Measurements from ENCODE around the gene LSM12. TPM values are rescaled to one million over a fixed set of nuclear protein-coding genes. Genes with fewer than 3 reads are reported as not detected.
"Not testable (repeated sequence)": the region's sequence is repeated elsewhere in the genome, so short reads cannot be mapped to it uniquely, and the experiment has no call there.

LSM12 gene
- polyA plus RNA-seq, 3 donors: 13.7 to 30.6 (median 28.6) TPM

DNA sequence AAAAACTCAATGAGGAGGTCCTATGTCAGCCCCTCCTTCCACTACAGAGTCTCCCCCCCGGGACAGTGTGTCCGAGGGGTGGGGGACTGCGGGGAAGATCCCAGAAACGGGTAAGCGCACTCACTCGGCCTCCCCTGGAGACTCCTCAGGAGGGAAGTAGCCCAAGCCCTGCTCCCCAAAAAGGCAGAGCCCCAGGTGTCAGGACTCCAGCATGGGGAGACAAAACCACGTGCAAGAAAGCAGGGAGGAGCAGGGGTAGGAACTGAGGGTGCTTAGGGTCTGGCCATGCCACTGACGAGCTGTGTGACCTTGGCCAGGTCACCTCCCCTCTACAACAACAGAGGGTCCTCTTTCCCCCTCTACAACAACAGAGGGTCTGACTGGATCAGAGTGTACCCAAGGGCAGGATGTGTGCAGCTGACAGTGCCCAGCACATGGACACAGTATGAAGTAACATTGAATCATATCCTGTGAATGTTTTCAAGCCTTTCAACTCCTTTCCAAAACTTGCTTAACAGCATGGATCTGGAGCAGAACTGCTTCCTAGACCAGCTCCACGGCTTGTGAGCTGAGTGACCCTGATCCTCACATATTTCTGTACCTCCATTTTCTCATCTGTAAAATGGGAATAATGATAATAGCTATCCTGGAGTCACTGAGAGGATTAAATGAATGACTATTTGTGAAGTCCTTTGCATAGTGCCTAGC lies 64.2 kb downstream of the LSM12 start:
- 69 to 78% (median 70%) methylated on average over 9 of the region's 9 CpGs for WGBS, 3 donors

GRCh38 chr17:44001461-44001920 lies 65.0 kb downstream of the LSM12 start:
- H3K27ac ChIP-seq (ENCODE audit: low read depth, low read length): no peak overlapping the region
- 59 to 89% (median 89%) methylated on average over 2 of the region's 2 CpGs for WGBS, 3 donors

More for the DNA sequence above, 64.2 kb downstream of the LSM12 start:
- H3K27ac ChIP-seq (ENCODE audit: low read depth, low read length): no peak overlapping the region

- no peak overlapping the region for H3K27ac ChIP-seq (ENCODE audit: low read depth, low read length)
- 80 to 85% (median 84%) methylated on average over 6 of the region's 6 CpGs for WGBS, 3 donors
These were observed 65.5 kb downstream of the LSM12 start for GRCh38 chr17:44000871-44001460.

DNA sequence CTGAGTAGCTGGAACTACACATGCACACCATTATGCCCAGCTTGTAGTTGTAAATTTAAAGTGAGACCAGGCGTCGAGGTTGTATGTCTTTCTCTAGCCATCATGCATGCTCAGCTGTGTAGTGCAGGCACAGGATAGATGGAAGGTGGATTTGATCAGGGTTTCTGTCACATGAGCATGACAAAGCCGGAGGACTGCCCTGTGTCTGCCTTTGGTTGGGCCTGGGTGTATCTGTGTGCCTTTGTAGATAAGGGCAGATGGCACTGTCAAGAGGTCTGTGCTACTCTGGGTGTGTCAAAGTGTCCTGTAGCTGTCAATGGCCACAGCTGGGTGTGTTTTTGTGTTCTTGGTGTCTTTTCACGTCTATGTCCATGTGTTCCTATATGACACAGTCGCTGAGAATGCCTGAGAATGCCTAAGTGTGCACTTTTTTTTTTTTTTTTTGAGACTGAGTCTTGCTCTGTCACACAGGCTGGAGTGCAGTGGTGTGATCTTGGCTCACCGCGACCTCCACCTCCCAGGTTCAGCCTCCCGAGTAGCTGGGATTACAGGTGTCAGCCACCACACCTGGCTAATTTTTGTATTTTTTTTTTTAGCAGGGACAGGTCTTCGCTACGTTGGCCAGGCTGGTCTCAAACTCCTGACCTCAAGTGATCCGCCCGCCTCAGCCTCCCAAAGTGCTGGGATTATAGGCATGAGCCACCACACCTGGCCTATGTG lies 66.2 kb downstream of the LSM12 start:
- WGBS, 3 donors: 88 to 92% (median 89%) methylated on average over 8 to 12 of the region's 12 CpGs

DNA sequence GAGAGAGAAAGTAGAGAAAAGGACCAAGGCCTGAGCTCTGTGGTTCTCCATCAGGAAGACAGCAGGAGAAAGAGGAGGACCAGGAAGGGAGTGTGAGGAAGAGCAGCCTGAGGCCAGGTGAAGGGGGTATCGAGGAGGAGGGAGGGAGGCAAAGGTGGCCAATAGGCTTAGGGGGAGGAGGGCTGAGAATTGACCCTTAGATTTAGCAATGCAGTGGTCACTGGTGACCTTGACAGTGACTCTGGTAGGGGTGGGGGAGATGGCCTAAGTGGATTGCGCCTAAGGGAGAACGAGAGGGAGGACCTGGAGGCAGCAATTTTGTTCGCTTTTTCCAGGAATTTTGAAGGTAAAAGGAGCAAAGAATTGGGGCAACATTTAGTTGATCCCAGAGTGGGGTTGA lies 67.4 kb downstream of the LSM12 start:
- no peak overlapping the region for H3K27ac ChIP-seq (ENCODE audit: low read depth, low read length)
- 81 to 88% (median 87%) methylated on average over 4 of the region's 4 CpGs for WGBS, 3 donors

More for the DNA sequence above, 66.2 kb downstream of the LSM12 start:
- H3K27ac ChIP-seq (ENCODE audit: low read depth, low read length): no peak overlapping the region

DNA sequence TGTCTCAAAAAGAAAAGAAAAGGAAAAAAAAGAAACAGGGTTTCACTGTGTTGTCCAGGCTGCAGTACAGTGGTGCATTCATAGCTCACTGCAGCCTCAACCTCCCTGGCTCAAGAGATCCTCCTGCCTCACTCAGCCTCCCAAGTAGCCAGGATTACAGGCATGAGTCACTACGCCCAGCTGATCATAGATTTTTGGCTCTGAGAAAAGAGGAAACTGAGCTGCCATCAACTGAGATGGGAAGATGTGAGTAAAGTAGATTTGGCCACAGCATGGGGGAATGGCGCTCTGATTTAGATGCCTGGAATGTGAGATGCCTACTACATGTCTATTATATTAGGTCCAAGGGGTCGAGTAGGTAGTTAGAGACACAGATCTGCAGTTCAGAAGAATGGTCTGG lies 67.9 kb downstream of the LSM12 start:
- H3K27ac ChIP-seq (ENCODE audit: low read depth, low read length): no peak overlapping the region
- 73 to 87% (median 78%) methylated on average over 3 of the region's 3 CpGs for WGBS, 3 donors

DNA sequence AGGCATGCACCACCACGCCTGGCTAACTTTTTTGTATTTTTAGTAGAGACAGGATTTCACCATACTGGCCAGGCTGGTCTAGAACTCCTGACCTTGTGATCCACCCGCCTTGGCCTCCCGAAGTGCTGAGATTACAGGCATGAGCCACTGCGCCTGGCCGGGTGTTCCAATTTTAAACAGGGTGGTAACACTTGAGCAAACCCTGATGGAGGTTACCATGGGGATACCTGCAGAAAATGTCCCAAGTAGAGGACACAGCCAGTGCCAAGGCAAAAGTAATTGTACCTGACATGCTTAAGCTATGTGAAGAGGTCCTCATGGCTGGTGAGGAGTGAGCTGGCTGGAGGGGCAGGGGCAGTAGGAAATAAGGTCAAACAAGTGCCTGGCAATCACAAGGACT lies 69.3 kb downstream of the LSM12 start:
- 79 to 92% (median 92%) methylated on average over 5 of the region's 5 CpGs for WGBS, 3 donors
- not testable (repeated sequence) for H3K27ac ChIP-seq (ENCODE audit: low read depth, low read length)

- 11 to 25% (median 18%) methylated on average over 12 of the region's 12 CpGs for WGBS, 3 donors
- H3K27ac ChIP-seq (ENCODE audit: low read depth, low read length): no peak overlapping the region
These were observed 71.4 kb downstream of the LSM12 start for GRCh38 chr17:43995150-43995471.

- 7% methylated on average over 47 to 52 of the region's 52 CpGs for WGBS, 3 donors
These were observed 72.0 kb downstream of the LSM12 start for GRCh38 chr17:43994272-43995149.

GRCh38 chr17:43992641-43993040 lies 73.8 kb downstream of the LSM12 start:
- 92 to 97% (median 96%) methylated on average over 14 of the region's 14 CpGs for WGBS, 3 donors
- H3K27ac ChIP-seq (ENCODE audit: low read depth, low read length): no peak overlapping the region

More at GRCh38 chr17:43994272-43995149, 72.0 kb downstream of the LSM12 start:
- no peak overlapping the region for H3K27ac ChIP-seq (ENCODE audit: low read depth, low read length)

DNA sequence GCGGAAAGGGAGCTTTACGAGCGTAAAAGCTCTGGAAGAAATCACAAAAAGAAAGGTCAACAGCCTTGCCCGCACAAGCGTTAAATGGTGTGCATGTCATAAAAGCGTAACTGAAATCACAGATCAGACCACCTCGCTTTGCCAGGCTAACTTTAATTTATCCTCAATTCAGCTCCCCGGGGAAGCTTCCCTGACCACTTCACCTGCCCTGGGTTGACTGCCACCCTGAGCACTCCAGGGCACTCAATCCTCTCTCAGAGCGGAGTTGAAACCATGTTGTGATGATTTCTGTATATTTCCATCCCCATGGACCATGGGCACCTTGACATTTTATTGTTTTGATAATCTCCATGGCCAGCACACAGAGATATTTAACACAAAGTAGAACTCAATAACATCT lies 78.2 kb downstream of the LSM12 start:
- H3K27ac ChIP-seq (ENCODE audit: low read depth, low read length): no peak overlapping the region
- 64 to 85% (median 84%) methylated on average over 9 of the region's 9 CpGs for WGBS, 3 donors

DNA sequence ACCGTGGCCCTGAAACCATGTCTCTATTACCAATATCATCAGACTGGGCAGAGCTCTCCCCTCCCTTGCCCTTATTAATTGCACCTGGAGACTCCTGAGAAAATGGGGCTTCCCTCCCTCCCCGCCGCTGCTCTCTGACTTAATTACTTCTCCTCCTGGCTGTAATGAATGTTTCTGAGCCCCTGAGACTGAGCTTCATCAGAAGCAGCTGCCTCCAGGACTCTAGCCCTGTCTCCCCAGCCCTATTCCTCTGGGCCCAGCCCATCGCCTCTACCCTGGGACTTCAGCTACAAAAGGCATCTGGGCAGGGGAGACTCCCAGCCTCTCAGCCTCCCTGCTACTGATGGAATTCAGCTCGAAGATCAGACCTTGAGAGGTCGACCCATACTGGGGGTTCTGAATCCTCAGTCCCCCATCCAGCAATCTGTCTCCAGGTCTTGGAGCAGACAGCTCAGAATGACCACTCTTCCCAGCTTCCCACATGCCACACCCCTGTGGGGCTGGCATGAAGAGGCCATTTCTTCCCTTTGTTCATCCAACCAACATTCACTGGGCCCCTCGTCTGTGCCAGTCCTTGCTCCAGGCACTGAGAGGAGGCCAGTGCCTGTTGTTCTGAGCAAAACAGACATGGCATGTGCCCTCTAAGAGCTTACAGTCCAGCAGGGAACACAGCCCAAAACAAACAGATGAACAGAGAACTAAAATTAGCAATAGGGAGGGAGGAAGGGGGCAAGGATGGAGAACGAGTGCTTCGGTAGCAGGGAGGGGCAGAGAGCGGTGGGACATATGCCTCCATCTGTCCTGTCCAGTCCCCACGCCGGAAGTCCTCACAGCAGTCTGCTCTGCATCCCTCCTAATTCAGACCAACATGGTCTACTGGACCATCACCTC lies 79.1 kb downstream of the LSM12 start:
- no peak overlapping the region for H3K27ac ChIP-seq (ENCODE audit: low read depth, low read length)
- WGBS, 3 donors: 61 to 68% (median 67%) methylated on average over 12 of the region's 12 CpGs

- H3K27ac ChIP-seq (ENCODE audit: low read depth, low read length): no peak overlapping the region
- WGBS, 3 donors: 86 to 90% (median 88%) methylated on average over 7 of the region's 7 CpGs
These were observed 80.1 kb downstream of the LSM12 start for GRCh38 chr17:43986225-43986981.

DNA sequence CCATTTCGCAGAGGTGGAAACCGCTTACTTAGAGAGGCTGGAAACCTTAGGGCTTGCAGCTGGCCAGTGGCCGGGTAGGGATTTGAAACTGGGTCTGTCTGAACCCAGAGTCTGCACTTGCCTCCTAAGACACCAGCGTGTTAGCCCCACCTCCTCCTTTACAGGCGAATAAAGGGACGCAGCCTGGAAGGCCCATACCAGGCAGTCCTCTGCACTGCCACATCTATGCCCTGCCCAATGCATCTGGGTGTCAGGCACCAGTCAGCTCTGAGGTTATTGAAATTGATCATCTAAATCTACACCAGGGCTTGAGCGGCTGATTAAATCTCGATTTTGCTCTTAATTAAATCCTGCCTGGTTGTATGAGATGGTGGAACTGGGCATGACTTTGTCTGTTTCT lies 82.0 kb downstream of the LSM12 start:
- 84 to 85% (median 85%) methylated on average over 8 of the region's 8 CpGs for WGBS, 3 donors
- H3K27ac ChIP-seq (ENCODE audit: low read depth, low read length): no peak overlapping the region

Data from adipose tissue (tissue), 3 donors.